ENCODE data around the gene OR10A7. TPM values are rescaled to one million over a fixed set of nuclear protein-coding genes. Genes with fewer than 3 reads are reported as not detected.

Gene OR10A7
- polyA plus RNA-seq, 1 of the 3 experiments (the other 2 are of a cell fraction): not detected

GRCh38 chr12:55226523-55226922, 5.7 kb downstream of the OR10A7 start:
- Histone ChIP-seq H3K79me2 (ENCODE audit: insufficient read depth) (no peaks in the 10 kb centered on the region), H3K9ac (no peak overlapping the region), H3K36me3 (replicated peaks in 1 of 2; ENCODE audit: control insufficient read depth in 1 of 2, insufficient read depth in 2 of 2, low read length in 1 of 2) (no peaks in the 10 kb centered on the region), H3K4me3 (ENCODE audit: low read depth in 2 of 2, low read length in 1 of 2) (no peak overlapping the region), H3K27me3 (ENCODE audit: insufficient read depth) (no peaks in the 10 kb centered on the region), H4K20me1 (ENCODE audit: insufficient read depth) (no peaks in the 10 kb centered on the region), H3K4me2 (no peak overlapping the region), H2AFZ (ENCODE audit: low read depth) (no peak overlapping the region), H3K4me1 (ENCODE audit: control insufficient read depth in 1 of 2, insufficient read depth in 2 of 2, low read depth in 1 of 2, low read length in 1 of 2) (no peaks in the 10 kb centered on the region), H3F3A (replicated peaks; ENCODE audit: insufficient read depth) (no peaks in the 10 kb centered on the region), H3K27ac (ENCODE audit: low read depth in 2 of 2, low read length in 1 of 2) (no peak overlapping the region), H3K9me3 (no peaks in the 10 kb centered on the region), H3K9me2 (no peaks in the 10 kb centered on the region)
- DNase-seq: no peak
- POLR2A ChIA-PET: no interaction called here
- WGBS (ENCODE audit: low lambda C conversion rate): 0% methylated on average over 1 of the region's 1 CpG
- TF ChIP-seq MEF2A (IDR thresholded peaks at IDR 0.05; ENCODE audit: borderline replicate concordance, low read depth) (no peak), CHD2 (IDR thresholded peaks at IDR 0.05; ENCODE audit: low read length, partially characterized antibody) (no peak), EZH2phosphoT487 (IDR thresholded peaks at IDR 0.05; ENCODE audit: borderline replicate concordance, low read depth) (no peak), NRF1 (IDR thresholded peaks at IDR 0.05; ENCODE audit: low read depth, low read length) (no peak), FOXM1 (IDR thresholded peaks at IDR 0.05; ENCODE audit: low read depth) (no peak), REST (IDR thresholded peaks at IDR 0.05; ENCODE audit: low read depth, low read length) (no peak), GATA2 (CRISPR knock-in tag; IDR thresholded peaks at IDR 0.05) (no peak), SIN3A (IDR thresholded peaks at IDR 0.05; ENCODE audit: borderline replicate concordance, low read depth, low read length) (no peak), PBX3 (IDR thresholded peaks at IDR 0.05) (no peak), GABPA (IDR thresholded peaks at IDR 0.05; ENCODE audit: low read depth) (no peak), MAX (IDR thresholded peaks at IDR 0.05; ENCODE audit: low read depth) (no peak), FOXJ3 (CRISPR knock-in tag; IDR thresholded peaks at IDR 0.05) (no peak), TCF12 (IDR thresholded peaks at IDR 0.05) (no peak), IRF3 (IDR thresholded peaks at IDR 0.05; ENCODE audit: low read depth, low read length) (no peak), FOSL2 (IDR thresholded peaks at IDR 0.05; ENCODE audit: borderline replicate concordance, low read depth) (no peak), ELF1 (IDR thresholded peaks at IDR 0.05) (no peak)
- CTCF ChIA-PET: no interaction called here
